GM18520 (cell line): ENCODE results near the gene ALKBH1.
"Not testable (repeated sequence)": the region's sequence is repeated elsewhere in the genome, so short reads cannot be mapped to it uniquely, and the experiment has no call there.

ENCODE experiments used
- ATAC-seq: cut with Tn5 transposase; IDR thresholded peaks from one replicate; pipeline ENCODE4 v1.9.1; 2021; ENCODE audit not compliant: unreplicated experiment

The ALKBH1 gene

GRCh38 chr14:77673193-77673592 is 34.6 kb downstream of the ALKBH1 start:
- ATAC-seq: no peak

- ATAC-seq: no peak
These were observed 40.5 kb downstream of the ALKBH1 start for GRCh38 chr14:77667331-77667730.

GRCh38 chr14:77663293-77663692 is 44.5 kb downstream of the ALKBH1 start:
- no peak for ATAC-seq

- ATAC-seq: not testable (repeated sequence)
These were observed 46.3 kb downstream of the ALKBH1 start for GRCh38 chr14:77661562-77661961.

- no peak for ATAC-seq
These were observed 47.1 kb downstream of the ALKBH1 start for GRCh38 chr14:77660754-77661153.

- ATAC-seq: no peak
These were observed 48.0 kb downstream of the ALKBH1 start for GRCh38 chr14:77659831-77660230.

- ATAC-seq: no peak
These were observed 50.5 kb downstream of the ALKBH1 start for GRCh38 chr14:77657280-77657679.

- ATAC-seq: no peak
These were observed 53.8 kb downstream of the ALKBH1 start for GRCh38 chr14:77654001-77654441.

GRCh38 chr14:77649326-77649725 is 58.5 kb downstream of the ALKBH1 start:
- no peak for ATAC-seq

GRCh38 chr14:77648520-77649200 is 59.2 kb downstream of the ALKBH1 start:
- no peak for ATAC-seq

- ATAC-seq: no peak
These were observed 60.0 kb downstream of the ALKBH1 start for GRCh38 chr14:77647853-77648252.

GRCh38 chr14:77646907-77647306 is 60.9 kb downstream of the ALKBH1 start:
- ATAC-seq: no peak

GRCh38 chr14:77645520-77646230 is 62.1 kb downstream of the ALKBH1 start:
- no peak for ATAC-seq

- ATAC-seq: no peak
These were observed 65.4 kb downstream of the ALKBH1 start for GRCh38 chr14:77642407-77642806.

- ATAC-seq: no peak
These were observed 66.1 kb downstream of the ALKBH1 start for GRCh38 chr14:77641534-77642341.

- ATAC-seq: no peak
These were observed 66.9 kb downstream of the ALKBH1 start for GRCh38 chr14:77640756-77641533.

- ATAC-seq: no peak
These were observed 69.1 kb downstream of the ALKBH1 start for GRCh38 chr14:77638771-77639171.

- not testable (repeated sequence) for ATAC-seq
These were observed 72.0 kb downstream of the ALKBH1 start for GRCh38 chr14:77635869-77636268.

- not testable (repeated sequence) for ATAC-seq
These were observed 72.4 kb downstream of the ALKBH1 start for GRCh38 chr14:77635466-77635865.

GRCh38 chr14:77630111-77630510 is 77.7 kb downstream of the ALKBH1 start:
- no peak for ATAC-seq

- no peak for ATAC-seq
These were observed 82.5 kb downstream of the ALKBH1 start for GRCh38 chr14:77625360-77625759.
